Caco-2 (cell line): ENCODE data around the gene GABRB3. TPM values are rescaled to one million over a fixed set of nuclear protein-coding genes. Genes with fewer than 3 reads are reported as not detected.

Source experiments
- BruUV-seq: library from RNA; stranded (reverse); fragments of 400-500 nt; replicated peaks from 2 replicates; lab custom pipeline; 2021; lab: Mats Ljungman, UMichigan
- CTCF ChIA-PET: fragments of 300-600 bp; sonication (Branson Sonifier 250); formaldehyde crosslinking; loops from one replicate; lab custom pipeline; 2022; ENCODE audit warnings: antibody characterized with exemption; lab: Charles Lee
- POLR2A ChIA-PET: fragments of 300-600 bp; sonication (Branson Sonifier 250); formaldehyde crosslinking; loops from one replicate; lab custom pipeline; 2022; ENCODE audit warnings: antibody characterized with exemption; lab: Charles Lee
- DNase-seq, 2 experiments: peaks; one replicate each; pipeline versions ENCODE4 v3.0.0 to v3.0.0-alpha.2; 2020 to 2022
- H3K27me3 ChIP-seq: replicated peaks from 2 replicates; pipeline ENCODE4 v1.6.0; 2011; ENCODE audit warnings: low read length; ENCODE audit not compliant: control insufficient read depth, insufficient read depth
- H3K36me3 ChIP-seq: 2 replicates; pipeline ENCODE4 v1.5.1; 2011; ENCODE audit warnings: low read length; ENCODE audit not compliant: control insufficient read depth, insufficient read depth
- H3K4me1 ChIP-seq: fragments of 250-450 bp; sonication (Bioruptor Pico); 2 replicates; pipeline ENCODE4 v1.5.1; 2020; ENCODE audit warnings: mild to moderate bottlenecking
- H3K4me3 ChIP-seq: 2 replicates; pipeline ENCODE4 v1.5.1; 2011; ENCODE audit warnings: low read depth, mild to moderate bottlenecking, control low read depth, low read length
- H3K9me3 ChIP-seq: fragments of 250-450 bp; sonication (Bioruptor Pico); 2 replicates; pipeline ENCODE4 v1.5.1; 2020; ENCODE audit warnings: mild to moderate bottlenecking, moderate library complexity
- H3K27ac Mint-ChIP-seq: one replicate; pipeline ENCODE4 v1.8.0; 2022; ENCODE audit warnings: mixed read lengths; ENCODE audit not compliant: unreplicated experiment
- H3K27me3 Mint-ChIP-seq: one replicate; pipeline ENCODE4 v1.8.0; 2022; ENCODE audit warnings: mixed read lengths; ENCODE audit not compliant: insufficient read depth, unreplicated experiment
- H3K36me3 Mint-ChIP-seq: one replicate; pipeline ENCODE4 v1.8.0; 2022; ENCODE audit warnings: mild to moderate bottlenecking, mixed read lengths; ENCODE audit not compliant: insufficient read depth, unreplicated experiment
- H3K4me1 Mint-ChIP-seq: one replicate; pipeline ENCODE4 v1.8.0; 2022; ENCODE audit warnings: low read depth, mixed read lengths; ENCODE audit not compliant: unreplicated experiment
- H3K4me3 Mint-ChIP-seq: one replicate; pipeline ENCODE4 v1.8.0; 2022; ENCODE audit warnings: mild to moderate bottlenecking, moderate library complexity, mixed read lengths; ENCODE audit not compliant: unreplicated experiment
- H3K9me3 Mint-ChIP-seq: one replicate; pipeline ENCODE4 v1.8.0; 2022; ENCODE audit warnings: mixed read lengths; ENCODE audit not compliant: unreplicated experiment
- CTCF ChIP-seq, 2 experiments: fragments of 200-600 bp in 1 of 2; IDR thresholded peaks; 1 replicate in 1 of 2; 2 replicates in 1 of 2; pipeline versions ENCODE4 v1.5.1 to v1.8.0; 2011 to 2022; ENCODE audit warnings: antibody characterized with exemption in 1 of 2, control low read depth in 1 of 2, inconsistent platforms in 1 of 2, low read depth in 1 of 2, low read length in 1 of 2, mild to moderate bottlenecking in 1 of 2, moderate library complexity in 1 of 2; ENCODE audit not compliant: insufficient read depth in 1 of 2, severe bottlenecking in 1 of 2, unreplicated experiment in 1 of 2
- intact Hi-C: fragments of 100-400 bp; cut with micrococcal nuclease; formaldehyde crosslinking; loops from one replicate; pipeline ENCODE4 v1.10.0; 2022; ENCODE audit not compliant: unreplicated experiment
- total RNA-seq: library from RNA; stranded (reverse); gene quantifications from 2 replicates; pipeline ENCODE4 v1.2.3, GENCODE V29; 2022

The GABRB3 gene
- total RNA-seq, 1 experiment from 2014 or later = not detected

GRCh38 chr15:26624128-26624527 is 148.7 kb downstream of the GABRB3 start:
- POLR2A ChIA-PET = no interaction called here
- Histone ChIP-seq H3K4me3 (no peak overlapping the region), H3K27me3 (no peaks in the 10 kb centered on the region), H3K9me3 (0 out of 2 replicates have a peak, but pooled peaks cover 6% of the 10 kb centered on the region), H3K36me3 (no peaks in the 10 kb centered on the region), H3K4me1 (no peaks in the 10 kb centered on the region)
- CTCF ChIA-PET = no interaction called here
- no TSS peak for BruUV-seq
- no peaks in the 10 kb centered on the region for H3K4me1 Mint-ChIP-seq
- DNase-seq = no peak
- intact Hi-C loops = no loop called here
- no peak overlapping the region for H3K4me3 Mint-ChIP-seq
- H3K27ac Mint-ChIP-seq = no peak overlapping the region
- H3K27me3 Mint-ChIP-seq = no peaks in the 10 kb centered on the region
- no peaks in the 10 kb centered on the region for H3K36me3 Mint-ChIP-seq
- peaks cover 36% of the 10 kb centered on the region for H3K9me3 Mint-ChIP-seq
- TF ChIP-seq CTCF (IDR thresholded peaks at IDR 0.05; ENCODE audit: insufficient read depth in 1 of 2, low read depth in 1 of 2, low read length in 1 of 2, severe bottlenecking in 1 of 2, unreplicated experiment in 1 of 2) = no peak

- Histone ChIP-seq H3K27me3 (no peaks in the 10 kb centered on the region), H3K4me1 (no peaks in the 10 kb centered on the region), H3K9me3 (0 out of 2 replicates have a peak, but pooled peaks cover 6% of the 10 kb centered on the region), H3K4me3 (no peak overlapping the region), H3K36me3 (no peaks in the 10 kb centered on the region)
- CTCF ChIA-PET = no interaction called here
- Mint-ChIP-seq H3K4me1 (no peaks in the 10 kb centered on the region), H3K4me3 (no peak overlapping the region), H3K9me3 (peaks cover 35% of the 10 kb centered on the region), H3K36me3 (no peaks in the 10 kb centered on the region), H3K27me3 (no peaks in the 10 kb centered on the region), H3K27ac (no peak overlapping the region)
- POLR2A ChIA-PET = no interaction called here
- BruUV-seq = no TSS peak
- no peak for DNase-seq
- intact Hi-C loops = no loop called here
- no peak for TF ChIP-seq CTCF (IDR thresholded peaks at IDR 0.05; ENCODE audit: insufficient read depth in 1 of 2, low read depth in 1 of 2, low read length in 1 of 2, severe bottlenecking in 1 of 2, unreplicated experiment in 1 of 2)
These were observed 149.8 kb downstream of the GABRB3 start for GRCh38 chr15:26623071-26623470.

- ChIA-PET POLR2A (no interaction called here), CTCF (no interaction called here)
- H3K27me3 ChIP-seq = no peaks in the 10 kb centered on the region
- H3K36me3 ChIP-seq = no peaks in the 10 kb centered on the region
- Mint-ChIP-seq H3K27ac (no peak overlapping the region), H3K27me3 (no peaks in the 10 kb centered on the region), H3K36me3 (no peaks in the 10 kb centered on the region), H3K4me3 (no peak overlapping the region), H3K4me1 (no peaks in the 10 kb centered on the region), H3K9me3 (peaks cover 23% of the 10 kb centered on the region)
- BruUV-seq = no TSS peak
- H3K4me1 ChIP-seq = no peaks in the 10 kb centered on the region
- H3K9me3 ChIP-seq = no peaks in the 10 kb centered on the region
- intact Hi-C loops = no loop called here
- no peak for TF ChIP-seq CTCF (IDR thresholded peaks at IDR 0.05; ENCODE audit: insufficient read depth in 1 of 2, low read depth in 1 of 2, low read length in 1 of 2, severe bottlenecking in 1 of 2, unreplicated experiment in 1 of 2)
- DNase-seq = no peak
- H3K4me3 ChIP-seq = no peak overlapping the region
These were observed 151.1 kb downstream of the GABRB3 start for GRCh38 chr15:26621816-26622215.
